HG03571 (cell line): Measurements from ENCODE around the gene WDR59.
"Not testable (repeated sequence)": the region's sequence is repeated elsewhere in the genome, so short reads cannot be mapped to it uniquely, and the experiment has no call there.

Experiments
- ATAC-seq: cut with Tn5 transposase; IDR thresholded peaks from one replicate; pipeline ENCODE4 v1.9.1; 2021; ENCODE audit not compliant: unreplicated experiment

Gene WDR59

DNA sequence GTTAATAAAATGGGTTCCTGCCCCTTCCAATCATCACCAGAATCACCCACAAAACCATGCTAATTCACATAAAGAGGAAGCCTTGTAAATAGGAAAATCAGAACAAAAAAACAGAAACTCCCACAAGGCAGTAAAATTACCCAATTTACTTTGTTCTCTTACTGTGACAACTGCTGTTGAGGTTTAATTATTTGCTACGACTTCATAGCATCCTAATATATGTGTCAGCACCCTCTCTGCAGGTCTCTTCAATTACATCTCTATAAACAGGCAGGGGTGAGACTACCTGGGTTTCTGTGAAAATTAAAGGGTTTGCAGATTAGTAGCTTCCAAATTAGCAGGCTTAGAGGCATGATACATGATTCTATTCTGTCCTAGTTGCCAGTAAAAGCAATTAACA, 2.7 kb downstream of the WDR59 start:
- ATAC-seq: no peak

DNA sequence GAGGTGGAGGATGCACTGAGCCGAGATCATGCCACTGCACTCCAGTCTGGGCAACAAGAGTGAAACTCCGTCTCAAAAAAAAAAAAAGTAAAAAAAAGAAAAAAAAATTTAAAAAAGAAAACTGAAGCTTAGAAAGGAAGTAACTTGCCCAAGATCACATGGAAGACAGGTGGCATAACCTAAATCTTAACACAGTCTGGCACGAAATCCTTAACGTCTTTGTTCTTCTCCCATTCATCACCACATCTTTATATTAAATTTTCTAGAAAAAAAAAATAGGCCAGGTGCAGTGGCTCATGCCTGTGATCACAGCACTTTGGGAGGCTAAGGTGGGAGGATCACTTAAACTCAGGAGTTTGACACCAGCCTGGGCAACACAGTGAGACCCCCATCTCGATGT, 9.3 kb downstream of the WDR59 start:
- ATAC-seq: no peak

DNA sequence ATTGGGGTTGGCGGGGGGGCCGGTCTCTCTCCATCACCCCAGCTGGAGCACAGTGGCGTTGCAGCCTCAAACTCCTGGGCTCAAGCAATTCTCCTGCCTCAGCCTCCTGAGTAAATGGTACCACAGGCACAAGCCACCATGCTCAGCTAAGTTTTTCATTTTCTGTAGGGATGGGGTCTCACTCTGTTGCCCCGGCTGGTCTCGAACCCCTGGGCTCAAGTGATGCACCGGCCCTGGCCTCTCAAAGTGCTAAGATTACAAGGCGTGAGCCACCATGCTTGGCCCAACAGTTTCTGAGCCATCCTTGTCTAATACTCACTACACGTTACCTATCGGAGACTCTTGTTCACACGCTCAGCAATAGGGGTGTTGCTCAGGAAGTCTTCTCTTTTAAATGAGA, 11.6 kb downstream of the WDR59 start:
- ATAC-seq: no peak

DNA sequence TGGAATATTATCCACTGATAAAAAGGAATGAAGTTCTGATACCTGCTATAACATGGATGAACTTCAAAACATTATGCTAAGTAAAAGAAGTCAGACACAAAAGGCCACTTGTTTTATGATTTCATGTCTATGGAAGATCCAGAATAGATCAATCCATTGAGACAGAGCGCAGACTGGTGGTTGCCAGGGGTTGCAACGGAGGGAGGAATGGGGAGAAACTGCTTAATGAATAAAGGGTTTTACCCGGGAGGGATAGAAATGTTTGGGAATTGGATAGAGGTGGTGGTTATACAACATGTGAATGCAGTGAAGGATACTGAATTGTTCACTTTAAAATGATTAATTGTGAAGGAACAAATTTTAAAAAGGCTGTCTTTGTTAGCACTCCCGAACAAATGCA, 30.2 kb downstream of the WDR59 start:
- no peak for ATAC-seq

DNA sequence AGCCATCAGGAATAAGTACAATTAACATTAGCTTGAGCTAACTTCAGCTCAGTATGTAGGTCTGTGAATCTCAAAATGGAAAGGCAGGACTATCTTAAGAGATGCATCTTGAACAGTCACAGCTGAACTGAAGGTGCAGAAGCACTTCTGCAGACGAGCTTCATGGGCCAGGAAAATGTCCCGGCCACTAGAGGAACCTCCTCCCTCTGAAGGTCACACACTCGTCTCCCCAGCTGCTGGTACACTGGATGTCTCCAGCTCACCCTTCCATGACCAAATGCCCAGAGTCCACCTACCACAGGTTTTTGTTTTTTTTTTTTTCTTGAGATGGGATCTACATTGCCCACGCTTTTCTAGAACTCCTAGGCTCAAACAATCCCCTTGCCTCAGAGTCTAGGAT, 33.2 kb downstream of the WDR59 start:
- no peak for ATAC-seq

DNA sequence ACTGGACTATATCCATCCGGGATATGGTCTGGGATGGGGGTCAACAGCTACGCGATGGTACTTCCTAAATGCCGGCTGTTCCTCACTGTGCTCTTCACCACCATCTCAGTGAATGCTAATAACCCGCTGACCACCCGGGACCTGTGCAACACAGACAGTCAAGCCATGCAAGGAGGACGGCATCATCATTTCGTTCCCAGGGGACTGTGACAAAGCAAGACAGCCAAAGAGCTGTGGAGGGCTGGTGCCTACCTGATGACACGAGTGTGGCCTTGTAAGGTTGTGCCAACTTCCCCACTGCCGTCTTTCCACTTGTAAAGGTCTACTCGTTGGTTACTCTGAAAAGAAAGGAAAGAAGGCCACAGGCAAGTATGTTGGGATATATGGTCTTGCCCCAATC, 33.7 kb downstream of the WDR59 start:
- ATAC-seq: no peak

DNA sequence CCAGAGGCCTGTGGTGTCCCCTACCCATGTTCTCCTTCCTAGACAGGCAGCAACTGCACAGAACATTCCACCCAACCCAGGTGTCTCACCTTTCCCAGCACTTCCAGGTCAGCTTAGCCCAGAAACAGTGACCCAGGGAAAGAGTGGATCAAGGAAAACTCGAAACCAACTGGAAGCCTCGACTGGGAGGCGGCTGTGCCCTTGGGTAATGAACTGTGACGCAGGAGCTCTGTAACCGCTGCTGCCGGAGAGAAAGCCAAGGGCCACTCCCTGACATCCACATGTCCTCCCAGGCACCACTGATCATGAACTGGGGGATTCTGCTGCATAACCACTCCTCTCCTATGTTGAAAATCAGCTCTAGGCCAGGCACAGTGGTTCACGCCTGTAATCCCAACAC, 34.4 kb downstream of the WDR59 start:
- ATAC-seq: no peak

DNA sequence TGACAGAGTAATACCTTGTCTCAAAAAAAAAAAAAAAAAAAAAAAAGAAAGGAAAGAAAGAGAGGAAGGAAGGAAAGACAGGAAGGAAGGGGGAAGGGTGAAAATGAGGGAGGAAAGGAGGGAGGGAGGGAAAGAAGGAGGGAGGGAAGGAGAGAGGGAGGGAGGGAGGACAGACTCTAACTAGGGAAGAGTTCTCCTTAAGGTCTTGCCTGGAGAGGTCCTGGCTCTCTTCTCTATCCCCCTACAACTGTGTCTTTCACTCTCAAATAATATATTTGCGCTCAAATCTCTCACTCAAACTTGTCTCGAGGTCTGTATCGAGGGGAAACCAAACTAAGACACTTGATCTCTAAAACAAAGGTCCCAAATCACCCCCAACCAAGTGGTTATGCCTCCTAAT, 35.6 kb downstream of the WDR59 start:
- ATAC-seq: no peak

DNA sequence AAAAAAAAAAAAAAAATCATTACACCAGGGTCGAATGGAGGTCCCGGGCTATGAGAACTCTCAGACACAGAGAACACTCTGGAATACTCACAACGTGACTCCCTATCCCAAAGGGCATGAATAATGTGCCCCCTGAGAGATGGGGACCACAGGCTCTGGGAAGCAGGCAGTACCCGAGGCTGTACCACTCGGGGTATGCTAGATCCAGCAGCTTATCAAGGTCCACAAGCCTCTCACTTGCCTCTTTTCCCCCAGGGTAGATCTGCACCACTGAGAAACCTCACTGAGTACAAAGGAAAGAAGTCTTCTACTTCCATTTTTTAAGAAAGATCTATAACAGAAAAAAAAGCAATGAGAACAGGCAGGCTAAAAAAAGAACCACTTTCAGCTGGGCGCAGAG, 40.5 kb downstream of the WDR59 start:
- ATAC-seq: no peak

DNA sequence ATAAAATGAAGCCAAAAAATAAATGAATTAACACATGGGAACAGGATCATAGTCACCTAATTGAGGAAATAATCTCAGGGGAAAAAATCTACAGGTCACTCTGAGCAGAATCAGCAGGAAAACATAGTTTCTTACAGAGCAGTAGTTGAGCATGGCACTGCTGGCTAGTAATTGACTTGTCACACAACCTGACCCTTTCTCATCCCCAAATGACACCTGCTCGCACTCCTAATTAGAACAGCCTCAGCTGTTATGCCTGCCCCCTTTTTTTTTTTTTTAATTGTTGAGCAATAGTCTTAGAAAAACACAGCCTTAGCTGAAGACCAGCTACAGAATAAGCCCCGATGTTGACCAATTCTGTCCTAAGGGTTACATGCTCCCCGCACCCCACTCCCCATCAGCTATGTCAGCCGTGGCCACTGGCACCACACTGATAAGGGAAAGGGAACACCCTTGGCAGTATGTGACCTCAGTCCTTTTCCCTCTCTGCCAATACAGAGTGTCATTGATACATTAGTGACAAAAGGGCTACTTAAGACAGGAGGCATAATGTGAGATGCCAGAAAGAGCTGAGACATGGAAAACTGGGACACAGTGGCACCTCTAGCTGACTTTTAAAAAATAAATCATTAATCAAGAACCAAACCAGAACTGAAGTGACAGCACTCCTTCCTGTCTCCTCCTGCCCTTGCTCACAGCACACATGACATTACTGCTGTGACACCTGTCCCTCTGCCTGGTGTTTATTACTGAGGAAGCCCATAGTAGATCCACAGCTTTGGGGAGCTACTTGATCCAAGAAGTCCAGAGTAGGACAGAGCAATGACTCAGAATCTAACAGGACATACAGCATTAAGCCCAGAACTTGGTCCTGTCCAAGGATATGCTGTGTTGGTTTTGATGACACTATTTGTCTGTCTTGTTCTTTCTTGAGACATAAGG, 41.7 kb downstream of the WDR59 start:
- ATAC-seq: no peak

DNA sequence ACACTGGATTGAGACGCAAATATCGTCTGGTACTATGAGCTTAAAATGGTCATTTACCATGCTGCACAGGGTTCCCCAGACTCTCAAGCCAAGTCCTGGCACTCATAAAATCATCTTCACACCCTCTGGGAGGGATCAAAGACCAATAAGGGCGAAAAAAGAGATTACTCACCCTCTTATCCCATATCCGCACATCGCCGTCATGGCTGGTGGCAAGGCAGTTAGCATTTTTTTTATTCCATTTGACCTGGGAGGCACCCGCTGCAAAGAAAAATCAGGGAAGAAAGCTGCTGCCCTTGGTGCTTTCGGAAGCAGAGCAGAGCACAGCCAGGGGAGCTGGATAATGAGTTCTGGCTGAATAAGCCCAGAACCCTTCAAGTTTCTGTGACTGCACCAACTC, 42.4 kb downstream of the WDR59 start:
- no peak for ATAC-seq

DNA sequence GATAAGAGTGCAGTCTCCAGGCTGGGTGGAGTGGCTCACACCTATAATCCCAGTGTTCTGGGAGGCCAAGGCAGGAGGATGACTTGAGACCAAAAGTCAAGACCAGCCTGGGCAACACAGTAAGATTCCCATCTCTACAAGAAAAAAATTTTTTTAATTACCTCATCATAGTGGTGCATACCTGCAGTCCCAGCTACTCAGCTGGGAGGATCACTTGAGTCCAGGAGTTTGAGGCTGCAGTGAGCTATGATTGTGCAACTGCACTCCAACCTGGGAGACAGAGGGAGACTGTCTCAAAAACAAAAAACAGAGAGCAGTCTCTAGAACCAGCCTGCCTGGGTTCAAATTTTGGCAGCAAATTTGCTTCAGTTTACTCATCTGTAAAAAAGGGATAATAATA, 45.2 kb downstream of the WDR59 start:
- no peak for ATAC-seq

DNA sequence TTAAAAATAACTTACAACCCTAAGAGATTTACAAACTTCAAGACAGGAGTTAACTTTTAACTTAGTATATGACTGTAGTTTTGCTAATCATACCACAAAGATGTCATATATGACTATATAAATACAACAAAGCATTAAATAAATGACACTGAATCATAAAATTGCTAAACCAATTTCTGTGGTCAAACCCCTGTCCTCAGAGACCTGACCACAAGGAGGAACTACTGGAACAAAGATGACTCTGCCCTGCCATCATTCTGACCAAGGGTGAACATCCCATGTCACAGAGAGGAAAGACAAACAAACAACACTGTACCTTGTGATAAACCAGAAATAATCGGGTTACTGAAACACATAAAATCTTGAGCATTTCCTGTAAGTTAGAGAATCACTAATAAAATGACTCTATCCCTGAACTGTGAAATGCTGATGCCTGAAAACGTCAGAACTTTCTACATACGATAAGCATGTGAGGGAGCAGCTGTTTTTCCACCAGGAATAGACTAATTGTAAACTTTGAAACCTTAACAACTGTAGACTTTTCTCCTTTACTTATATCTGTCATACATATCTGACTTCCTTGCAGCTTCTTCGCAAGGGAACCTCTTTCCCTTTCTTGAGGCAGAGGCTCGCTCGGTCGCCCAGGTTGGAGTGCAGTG, 47.9 kb downstream of the WDR59 start:
- peak; percentile 88 for ATAC-seq

DNA sequence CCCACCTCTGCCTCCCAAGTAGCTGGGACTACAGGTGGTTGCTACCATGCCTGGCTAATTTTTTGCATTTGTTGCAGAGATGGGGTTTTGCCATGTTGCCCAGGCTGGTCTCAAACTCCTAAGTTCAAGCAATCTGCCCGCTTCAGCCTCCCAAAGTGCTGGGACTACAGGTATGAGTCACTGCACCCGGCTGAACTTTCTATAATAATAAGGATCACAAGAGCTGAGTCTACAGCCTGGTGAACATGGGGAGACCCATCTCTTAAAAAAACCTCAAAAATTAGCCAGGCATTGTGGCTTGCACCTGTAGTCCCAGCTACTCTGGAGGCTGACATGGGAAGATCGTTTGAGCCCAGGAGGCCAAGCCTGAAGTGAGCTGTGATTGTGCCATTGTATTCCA, 53.5 kb downstream of the WDR59 start:
- no peak for ATAC-seq

DNA sequence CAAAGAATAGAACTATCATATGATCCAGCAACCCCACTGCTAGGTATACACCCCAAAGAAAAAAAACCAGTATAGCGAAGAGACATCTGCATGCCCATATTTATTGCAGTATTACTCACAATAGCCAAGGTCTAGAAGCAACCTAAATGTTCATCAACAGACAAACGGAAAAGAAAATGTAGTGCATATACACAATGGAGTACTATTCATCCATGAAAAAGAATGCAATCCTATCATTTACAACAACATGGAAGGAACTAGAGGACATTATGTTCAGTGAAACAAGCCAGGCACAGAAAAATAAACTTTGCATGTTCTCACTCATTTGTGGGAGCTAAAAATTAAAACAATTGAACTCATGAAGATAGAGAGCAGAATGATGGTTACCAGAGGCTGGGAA, 55.3 kb downstream of the WDR59 start:
- no peak for ATAC-seq

DNA sequence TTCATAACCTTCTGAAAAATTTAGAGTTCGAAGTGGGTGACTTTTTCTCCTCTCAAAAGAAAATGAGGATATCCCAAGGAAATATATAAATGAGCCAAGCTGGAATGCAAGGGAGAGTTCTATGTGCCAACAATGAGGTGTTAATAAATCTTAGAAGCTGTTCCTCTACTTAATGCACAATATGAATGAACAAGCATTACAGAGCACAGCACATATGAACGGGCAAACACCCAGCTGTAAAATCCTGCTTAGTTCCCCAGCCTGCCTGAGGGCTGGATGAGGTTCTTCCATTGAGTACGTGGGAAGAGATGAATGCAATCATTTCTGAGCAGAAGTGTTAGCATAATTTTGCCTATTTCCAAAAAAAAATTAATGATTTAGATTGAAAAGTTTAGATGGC, 58.1 kb downstream of the WDR59 start:
- no peak for ATAC-seq

DNA sequence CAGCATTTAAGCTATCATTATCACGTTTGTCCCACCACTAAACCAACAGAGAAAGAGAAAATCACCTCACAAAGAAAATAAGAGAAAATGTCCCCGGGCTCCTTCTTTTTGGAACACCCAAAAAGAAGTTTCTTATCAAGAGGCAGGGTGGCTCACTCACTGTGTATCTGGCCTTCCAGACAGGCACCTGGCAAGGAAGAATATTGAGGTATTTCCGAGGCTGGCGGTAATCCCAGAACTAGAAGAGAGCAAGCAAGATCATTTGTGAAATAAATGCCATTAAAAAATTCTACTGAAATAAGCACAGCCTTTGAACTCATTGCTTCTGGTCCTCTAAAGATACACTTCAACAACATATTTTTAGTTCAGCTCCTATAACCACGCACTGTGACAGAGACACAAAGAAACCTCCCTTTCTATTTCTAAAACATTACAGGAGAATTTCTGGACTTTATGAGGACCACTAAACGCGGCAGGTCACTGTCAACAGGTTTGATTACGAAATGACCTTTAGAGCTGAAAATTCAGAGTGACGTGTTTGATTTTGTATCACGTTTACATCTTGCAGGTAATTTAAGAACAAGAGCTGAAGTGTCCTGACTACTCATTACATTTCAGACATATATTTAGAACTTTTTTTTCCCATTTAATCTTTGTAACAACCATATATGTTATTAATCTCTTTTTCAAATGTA, 61.0 kb downstream of the WDR59 start:
- ATAC-seq: no peak

DNA sequence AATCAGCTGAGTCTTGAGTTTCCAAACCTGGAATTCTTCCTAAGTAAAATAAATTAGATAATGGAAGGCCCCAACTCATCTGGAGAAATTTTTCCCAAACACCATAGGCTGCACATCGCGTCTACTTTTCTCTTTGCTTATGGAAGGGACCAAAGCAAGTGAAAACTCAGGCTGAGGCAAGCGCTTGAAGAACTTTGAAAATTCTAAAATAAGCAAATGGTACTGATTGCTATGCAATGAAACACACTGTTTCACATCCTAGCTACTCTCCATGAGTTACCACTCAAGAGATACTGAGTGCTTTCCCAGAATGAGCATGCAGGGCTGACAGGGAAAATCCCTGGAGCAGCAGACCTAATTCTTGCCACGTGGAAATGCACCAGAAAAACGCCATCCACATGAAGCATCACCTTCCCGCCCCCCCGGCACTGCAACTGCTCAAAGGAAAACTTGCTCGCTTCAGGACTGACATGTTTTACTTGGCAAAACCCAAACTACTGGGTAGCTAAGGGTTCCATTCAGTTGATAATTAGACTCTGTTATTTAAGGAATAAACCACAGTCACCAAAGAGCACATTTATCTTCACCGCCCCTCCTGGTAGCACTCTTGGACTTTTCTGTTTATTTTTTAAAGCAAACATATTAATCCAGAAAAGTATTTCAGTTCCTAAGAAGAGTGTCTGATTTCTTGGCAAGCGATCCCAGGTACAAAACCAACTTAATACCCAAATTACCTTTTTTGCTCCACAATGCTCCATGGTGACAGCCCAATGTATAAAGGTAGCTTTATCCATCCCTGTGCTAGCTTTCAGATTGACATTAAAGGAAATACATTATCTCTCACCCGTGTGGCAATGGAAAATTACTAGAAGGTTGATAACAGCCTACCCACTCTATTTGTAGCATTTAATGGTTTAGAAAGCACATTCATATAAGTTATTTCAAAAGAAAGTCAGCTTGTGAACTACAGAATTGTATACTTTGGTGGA, 62.5 kb downstream of the WDR59 start:
- no peak for ATAC-seq

DNA sequence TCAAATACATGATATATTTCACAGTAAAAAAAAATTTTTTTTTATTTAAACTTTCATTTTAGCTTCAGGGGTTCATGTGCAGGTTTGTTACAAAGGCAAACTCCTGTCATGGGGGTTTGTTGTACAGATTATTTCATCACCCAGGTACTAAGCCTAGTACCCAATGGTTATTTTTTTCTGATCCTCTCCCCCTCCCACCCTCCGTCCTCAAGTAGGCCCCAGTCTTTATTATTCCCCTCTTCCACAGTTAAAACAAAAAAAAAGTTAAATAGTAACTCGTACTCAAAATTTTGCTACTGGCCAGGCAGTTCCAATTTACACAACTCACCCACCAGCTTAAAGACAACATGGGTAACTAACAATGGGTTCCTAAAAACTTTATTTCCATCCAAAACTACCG, 63.9 kb downstream of the WDR59 start:
- no peak for ATAC-seq

DNA sequence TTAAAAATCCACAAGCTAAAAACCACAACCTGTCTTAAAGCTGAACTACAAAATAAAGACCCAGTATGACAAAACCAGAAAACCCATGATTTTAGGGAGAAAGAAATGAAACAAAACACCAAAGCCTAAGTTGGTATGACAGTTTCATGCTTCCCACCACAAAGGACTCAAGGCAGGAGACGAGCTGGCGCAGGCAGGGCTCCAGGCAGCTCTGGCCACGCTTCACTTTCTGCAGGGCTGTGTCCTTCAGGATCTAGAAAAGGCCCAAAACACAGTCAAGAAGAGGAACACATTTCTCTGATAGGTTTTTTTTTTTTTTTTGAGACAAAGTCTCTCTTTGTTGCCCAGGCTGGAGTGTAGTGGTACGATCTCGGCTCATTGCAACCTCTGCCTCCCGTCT, 75.3 kb downstream of the WDR59 start:
- no peak for ATAC-seq

DNA sequence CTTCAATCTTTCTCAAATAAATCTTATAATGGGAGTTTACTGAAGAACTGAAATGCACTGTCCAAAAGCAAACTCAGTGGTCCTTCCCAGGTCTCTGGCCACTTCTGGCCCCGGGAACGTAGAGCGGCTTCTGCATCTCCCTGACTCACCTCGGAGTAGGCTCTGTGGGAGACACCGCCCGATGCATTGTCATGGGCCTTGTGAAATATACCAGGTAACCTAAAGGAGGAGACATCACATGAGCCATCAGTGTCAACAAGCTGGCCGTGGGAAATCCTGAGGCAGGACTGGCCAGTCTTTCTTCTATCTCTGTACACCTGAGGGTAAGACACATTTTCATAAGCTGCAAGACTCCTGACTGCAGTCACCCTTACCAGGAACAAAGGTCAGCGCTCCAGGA, 76.2 kb downstream of the WDR59 start:
- not testable (repeated sequence) for ATAC-seq
